ENCODE data around the gene RPRD1B. TPM values are rescaled to one million over a fixed set of nuclear protein-coding genes. Genes with fewer than 3 reads are reported as not detected.

RPRD1B gene
- total and polyA plus RNA-seq, 4 donors: 5.8 to 34.3 (median 29.4) TPM

DNA sequence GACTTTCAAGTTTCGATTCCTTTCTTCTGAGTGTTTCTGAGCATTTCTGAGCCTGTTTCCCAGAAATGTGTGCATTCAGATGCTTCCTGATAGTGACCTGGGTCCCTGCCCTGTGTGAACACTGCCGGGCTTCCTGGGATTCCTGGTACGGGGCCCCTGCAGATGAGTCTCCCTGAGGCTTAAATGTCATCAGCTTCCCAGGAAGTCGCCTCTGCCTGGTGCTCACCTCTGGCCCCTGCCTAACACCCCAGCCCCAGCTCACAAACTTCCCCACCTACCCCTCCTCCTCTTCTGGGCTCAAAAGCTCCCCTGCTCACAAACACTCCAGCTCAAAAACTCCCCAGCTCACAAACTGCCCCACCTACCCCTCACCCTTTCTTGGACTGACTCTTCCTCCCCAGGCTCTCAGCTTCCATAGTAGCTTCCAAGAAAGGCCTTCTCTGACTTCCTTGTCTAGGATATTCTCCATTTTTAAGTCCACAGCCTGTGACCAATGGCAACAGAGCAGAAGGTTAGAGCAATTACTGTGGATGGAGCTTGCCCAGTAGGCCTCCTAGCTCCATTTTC lies 89.6 kb downstream of the RPRD1B start:
- DNase-seq (ENCODE audit: low spot score): peak; percentile 32
- TF ChIP-seq NR2F2 (IDR thresholded peaks at IDR 0.05): no peak
- TF ChIP-seq RAD21 (IDR thresholded peaks at IDR 0.05): no peak
- no peaks in the 10 kb centered on the region for H3K9me3 ChIP-seq (ENCODE audit: control insufficient read depth in 4 of 4, low read length in 3 of 4)
- no peaks in the 10 kb centered on the region for H3K27me3 ChIP-seq (ENCODE audit: control insufficient read depth in 4 of 4, insufficient read depth in 4 of 4, low read length in 3 of 4)
- no peaks in the 10 kb centered on the region for H3K36me3 ChIP-seq (ENCODE audit: control insufficient read depth in 4 of 4, insufficient read depth in 3 of 4, low read depth in 1 of 4, low read length in 3 of 4)
- no peak overlapping the region for H3K27ac ChIP-seq (ENCODE audit: low read depth in 1 of 2, low read length in 2 of 2)
- 33% methylated on average over 4 of the region's 4 CpGs for whole genome bisulfite sequencing
- no peak overlapping the region for H3K4me3 ChIP-seq (ENCODE audit: low read depth in 1 of 3, low read length in 3 of 3)
- peaks cover 10 to 28% (median 16%) of the 10 kb centered on the region in 4 donors for H3K4me1 ChIP-seq (ENCODE audit: control insufficient read depth in 4 of 4, insufficient read depth in 4 of 4, low read length in 3 of 4)
- no peak overlapping the region for H3K9ac ChIP-seq (ENCODE audit: low read depth in 1 of 2, low read length in 2 of 2)

DNA sequence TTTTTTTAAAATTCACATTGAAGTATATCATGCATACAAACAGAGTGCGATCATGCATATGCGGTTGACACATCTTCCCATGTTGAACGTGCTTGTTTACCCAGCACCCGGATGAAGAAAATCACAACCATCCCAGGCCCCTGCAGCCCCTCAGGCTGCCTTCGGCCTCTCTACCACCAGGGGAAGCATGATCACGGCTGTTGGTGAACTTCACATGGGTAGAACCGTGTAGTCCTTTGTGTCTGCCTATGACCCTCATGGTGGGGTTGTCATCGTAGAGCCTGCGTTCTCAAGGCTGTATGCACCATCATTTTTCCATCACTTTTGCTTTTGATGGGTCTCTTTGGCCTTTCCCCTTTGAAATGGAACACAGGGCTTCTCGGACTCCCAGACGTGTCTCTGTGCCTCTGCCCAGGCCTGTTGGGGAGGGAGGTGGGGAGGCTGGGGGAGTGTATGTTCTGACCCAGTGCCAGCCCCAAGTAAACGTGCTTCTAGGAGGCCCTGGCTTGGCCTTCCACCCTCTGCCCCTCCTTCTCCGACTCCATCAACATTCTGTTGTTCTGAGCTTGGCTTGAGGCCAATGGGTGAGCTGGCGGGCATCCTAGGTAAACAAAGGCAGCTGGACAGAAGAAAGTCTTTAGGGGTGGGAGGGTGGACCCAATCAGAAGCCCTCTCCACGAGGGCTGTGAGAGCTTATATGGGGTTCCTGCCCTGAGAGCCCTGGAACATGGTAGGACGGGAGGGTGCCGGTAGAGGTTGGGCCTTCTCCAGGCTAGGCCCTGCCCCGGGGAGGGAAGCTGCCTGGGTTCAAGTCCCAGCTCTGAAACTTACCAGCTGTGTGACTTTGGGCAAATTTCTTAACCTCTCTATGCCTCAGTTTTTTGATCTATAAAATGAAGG lies 91.9 kb downstream of the RPRD1B start:
- H3K27ac ChIP-seq (ENCODE audit: low read depth in 1 of 2, low read length in 2 of 2): peak overlapping the region; percentile 76 to 92

More for the DNA sequence above, 91.9 kb downstream of the RPRD1B start:
- TF ChIP-seq, protein P1, sequence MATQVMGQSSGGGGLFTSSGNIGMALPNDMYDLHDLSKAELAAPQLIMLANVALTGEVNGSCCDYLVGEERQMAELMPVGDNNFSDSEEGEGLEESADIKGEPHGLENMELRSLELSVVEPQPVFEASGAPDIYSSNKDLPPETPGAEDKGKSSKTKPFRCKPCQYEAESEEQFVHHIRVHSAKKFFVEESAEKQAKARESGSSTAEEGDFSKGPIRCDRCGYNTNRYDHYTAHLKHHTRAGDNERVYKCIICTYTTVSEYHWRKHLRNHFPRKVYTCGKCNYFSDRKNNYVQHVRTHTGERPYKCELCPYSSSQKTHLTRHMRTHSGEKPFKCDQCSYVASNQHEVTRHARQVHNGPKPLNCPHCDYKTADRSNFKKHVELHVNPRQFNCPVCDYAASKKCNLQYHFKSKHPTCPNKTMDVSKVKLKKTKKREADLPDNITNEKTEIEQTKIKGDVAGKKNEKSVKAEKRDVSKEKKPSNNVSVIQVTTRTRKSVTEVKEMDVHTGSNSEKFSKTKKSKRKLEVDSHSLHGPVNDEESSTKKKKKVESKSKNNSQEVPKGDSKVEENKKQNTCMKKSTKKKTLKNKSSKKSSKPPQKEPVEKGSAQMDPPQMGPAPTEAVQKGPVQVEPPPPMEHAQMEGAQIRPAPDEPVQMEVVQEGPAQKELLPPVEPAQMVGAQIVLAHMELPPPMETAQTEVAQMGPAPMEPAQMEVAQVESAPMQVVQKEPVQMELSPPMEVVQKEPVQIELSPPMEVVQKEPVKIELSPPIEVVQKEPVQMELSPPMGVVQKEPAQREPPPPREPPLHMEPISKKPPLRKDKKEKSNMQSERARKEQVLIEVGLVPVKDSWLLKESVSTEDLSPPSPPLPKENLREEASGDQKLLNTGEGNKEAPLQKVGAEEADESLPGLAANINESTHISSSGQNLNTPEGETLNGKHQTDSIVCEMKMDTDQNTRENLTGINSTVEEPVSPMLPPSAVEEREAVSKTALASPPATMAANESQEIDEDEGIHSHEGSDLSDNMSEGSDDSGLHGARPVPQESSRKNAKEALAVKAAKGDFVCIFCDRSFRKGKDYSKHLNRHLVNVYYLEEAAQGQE (IDR thresholded peaks at IDR 0.05): no peak
- TF ChIP-seq, protein P2, sequence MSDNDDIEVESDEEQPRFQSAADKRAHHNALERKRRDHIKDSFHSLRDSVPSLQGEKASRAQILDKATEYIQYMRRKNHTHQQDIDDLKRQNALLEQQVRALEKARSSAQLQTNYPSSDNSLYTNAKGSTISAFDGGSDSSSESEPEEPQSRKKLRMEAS (IDR thresholded peaks at IDR 0.05): no peak
- peak; percentile 27 for TF ChIP-seq YY1 (IDR thresholded peaks at IDR 0.05)
- no peak for TF ChIP-seq TAF1 (conservative IDR thresholded peaks at IDR 0.05)
- peak in 1 of 2 donors; percentile 61 for TF ChIP-seq RXRA (IDR thresholded peaks at IDR 0.05)
- TF ChIP-seq, protein P3, sequence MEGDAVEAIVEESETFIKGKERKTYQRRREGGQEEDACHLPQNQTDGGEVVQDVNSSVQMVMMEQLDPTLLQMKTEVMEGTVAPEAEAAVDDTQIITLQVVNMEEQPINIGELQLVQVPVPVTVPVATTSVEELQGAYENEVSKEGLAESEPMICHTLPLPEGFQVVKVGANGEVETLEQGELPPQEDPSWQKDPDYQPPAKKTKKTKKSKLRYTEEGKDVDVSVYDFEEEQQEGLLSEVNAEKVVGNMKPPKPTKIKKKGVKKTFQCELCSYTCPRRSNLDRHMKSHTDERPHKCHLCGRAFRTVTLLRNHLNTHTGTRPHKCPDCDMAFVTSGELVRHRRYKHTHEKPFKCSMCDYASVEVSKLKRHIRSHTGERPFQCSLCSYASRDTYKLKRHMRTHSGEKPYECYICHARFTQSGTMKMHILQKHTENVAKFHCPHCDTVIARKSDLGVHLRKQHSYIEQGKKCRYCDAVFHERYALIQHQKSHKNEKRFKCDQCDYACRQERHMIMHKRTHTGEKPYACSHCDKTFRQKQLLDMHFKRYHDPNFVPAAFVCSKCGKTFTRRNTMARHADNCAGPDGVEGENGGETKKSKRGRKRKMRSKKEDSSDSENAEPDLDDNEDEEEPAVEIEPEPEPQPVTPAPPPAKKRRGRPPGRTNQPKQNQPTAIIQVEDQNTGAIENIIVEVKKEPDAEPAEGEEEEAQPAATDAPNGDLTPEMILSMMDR (IDR thresholded peaks at IDR 0.05; ENCODE audit: low read depth, low read length, missing input control): no peak
- TF ChIP-seq HNF4A (conservative IDR thresholded peaks at IDR 0.05): peak in 1 of 2 donors; percentile 26
- TF ChIP-seq FOXA1 (IDR thresholded peaks at IDR 0.05): peak; percentile 94
- TF ChIP-seq NR2F2 (IDR thresholded peaks at IDR 0.05): peak; percentile 56
- TF ChIP-seq, protein P4, sequence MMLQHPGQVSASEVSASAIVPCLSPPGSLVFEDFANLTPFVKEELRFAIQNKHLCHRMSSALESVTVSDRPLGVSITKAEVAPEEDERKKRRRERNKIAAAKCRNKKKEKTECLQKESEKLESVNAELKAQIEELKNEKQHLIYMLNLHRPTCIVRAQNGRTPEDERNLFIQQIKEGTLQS (IDR thresholded peaks at IDR 0.05): no peak
- TF ChIP-seq SP1 (IDR thresholded peaks at IDR 0.05): peak; percentile 21
- no peak for TF ChIP-seq JUND (IDR thresholded peaks at IDR 0.05)
- TF ChIP-seq, protein P5, sequence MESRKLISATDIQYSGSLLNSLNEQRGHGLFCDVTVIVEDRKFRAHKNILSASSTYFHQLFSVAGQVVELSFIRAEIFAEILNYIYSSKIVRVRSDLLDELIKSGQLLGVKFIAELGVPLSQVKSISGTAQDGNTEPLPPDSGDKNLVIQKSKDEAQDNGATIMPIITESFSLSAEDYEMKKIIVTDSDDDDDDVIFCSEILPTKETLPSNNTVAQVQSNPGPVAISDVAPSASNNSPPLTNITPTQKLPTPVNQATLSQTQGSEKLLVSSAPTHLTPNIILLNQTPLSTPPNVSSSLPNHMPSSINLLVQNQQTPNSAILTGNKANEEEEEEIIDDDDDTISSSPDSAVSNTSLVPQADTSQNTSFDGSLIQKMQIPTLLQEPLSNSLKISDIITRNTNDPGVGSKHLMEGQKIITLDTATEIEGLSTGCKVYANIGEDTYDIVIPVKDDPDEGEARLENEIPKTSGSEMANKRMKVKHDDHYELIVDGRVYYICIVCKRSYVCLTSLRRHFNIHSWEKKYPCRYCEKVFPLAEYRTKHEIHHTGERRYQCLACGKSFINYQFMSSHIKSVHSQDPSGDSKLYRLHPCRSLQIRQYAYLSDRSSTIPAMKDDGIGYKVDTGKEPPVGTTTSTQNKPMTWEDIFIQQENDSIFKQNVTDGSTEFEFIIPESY (IDR thresholded peaks at IDR 0.05): no peak
- peak; percentile 94 for TF ChIP-seq FOXA2 (IDR thresholded peaks at IDR 0.05)
- no peak for TF ChIP-seq RAD21 (IDR thresholded peaks at IDR 0.05)
- no peak for TF ChIP-seq HNF4G (IDR thresholded peaks at IDR 0.05)
- no peak for TF ChIP-seq GABPA (IDR thresholded peaks at IDR 0.05 in 1 of 2, conservative IDR thresholded peaks at IDR 0.05 in 1 of 2)
- no peak for TF ChIP-seq EGR1 (IDR thresholded peaks at IDR 0.05; ENCODE audit: low read depth in 2 of 2)
- WGBS: 54% methylated on average over 18 of the region's 18 CpGs
- peaks cover 0 to 20% (median 12%) of the 10 kb centered on the region in 4 donors for H3K36me3 ChIP-seq (ENCODE audit: control insufficient read depth in 4 of 4, insufficient read depth in 3 of 4, low read depth in 1 of 4, low read length in 3 of 4)
- no peaks in the 10 kb centered on the region for H3K27me3 ChIP-seq (ENCODE audit: control insufficient read depth in 4 of 4, insufficient read depth in 4 of 4, low read length in 3 of 4)
- no peak overlapping the region for H3K9ac ChIP-seq (ENCODE audit: low read depth in 1 of 2, low read length in 2 of 2)
- DNase-seq (ENCODE audit: low spot score): peak; percentile 69
- no peaks in the 10 kb centered on the region for H3K9me3 ChIP-seq (ENCODE audit: control insufficient read depth in 4 of 4, low read length in 3 of 4)
- no peak overlapping the region for H3K4me3 ChIP-seq (ENCODE audit: low read depth in 1 of 3, low read length in 3 of 3)
- H3K4me1 ChIP-seq (ENCODE audit: control insufficient read depth in 4 of 4, insufficient read depth in 4 of 4, low read length in 3 of 4): peaks cover 10 to 31% (median 16%) of the 10 kb centered on the region in 4 donors
